Muscle of back (tissue), 13 donors: ENCODE measurements around the gene TOP3B. TPM values are rescaled to one million over a fixed set of nuclear protein-coding genes. Genes with fewer than 3 reads are reported as not detected.
A peak's percentile ranks its signal among the peaks of the same experiment; 100 is the strongest.

Source experiments
- DNase-seq, 3 donors: peaks; one replicate each; pipeline versions ENCODE4 v3.0.0 to v3.0.0-alpha.2; 2013
- long read RNA-seq, 9 donors: transcript quantifications; one replicate each; lab custom pipeline, GENCODE V29; 2026
- polyA plus RNA-seq, 10 donors: library from polyadenylated mRNA; unstranded; fragments of 120-200 nt; gene quantifications; one replicate each; pipeline ENCODE4 v1.2.1, GENCODE V29; 2013; ENCODE audit not compliant: insufficient read length in 10 of 10

Gene TOP3B, protein sequence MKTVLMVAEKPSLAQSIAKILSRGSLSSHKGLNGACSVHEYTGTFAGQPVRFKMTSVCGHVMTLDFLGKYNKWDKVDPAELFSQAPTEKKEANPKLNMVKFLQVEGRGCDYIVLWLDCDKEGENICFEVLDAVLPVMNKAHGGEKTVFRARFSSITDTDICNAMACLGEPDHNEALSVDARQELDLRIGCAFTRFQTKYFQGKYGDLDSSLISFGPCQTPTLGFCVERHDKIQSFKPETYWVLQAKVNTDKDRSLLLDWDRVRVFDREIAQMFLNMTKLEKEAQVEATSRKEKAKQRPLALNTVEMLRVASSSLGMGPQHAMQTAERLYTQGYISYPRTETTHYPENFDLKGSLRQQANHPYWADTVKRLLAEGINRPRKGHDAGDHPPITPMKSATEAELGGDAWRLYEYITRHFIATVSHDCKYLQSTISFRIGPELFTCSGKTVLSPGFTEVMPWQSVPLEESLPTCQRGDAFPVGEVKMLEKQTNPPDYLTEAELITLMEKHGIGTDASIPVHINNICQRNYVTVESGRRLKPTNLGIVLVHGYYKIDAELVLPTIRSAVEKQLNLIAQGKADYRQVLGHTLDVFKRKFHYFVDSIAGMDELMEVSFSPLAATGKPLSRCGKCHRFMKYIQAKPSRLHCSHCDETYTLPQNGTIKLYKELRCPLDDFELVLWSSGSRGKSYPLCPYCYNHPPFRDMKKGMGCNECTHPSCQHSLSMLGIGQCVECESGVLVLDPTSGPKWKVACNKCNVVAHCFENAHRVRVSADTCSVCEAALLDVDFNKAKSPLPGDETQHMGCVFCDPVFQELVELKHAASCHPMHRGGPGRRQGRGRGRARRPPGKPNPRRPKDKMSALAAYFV
- 10 to 100 TPM; 10.2 to 23.6 (median 14.4) TPM for polyA plus RNA-seq
- long read RNA-seq, donor 1, partial matches to known transcripts: 5 of 5 reads
- long read RNA-seq, donor 1, other reads (novel, unspliced or antisense): 0 of 5 reads
- long read RNA-seq, donor 2: 0 reads
- long read RNA-seq, donor 3: 0 reads
- long read RNA-seq, donor 4, partial matches to known transcripts: 0 of 2 reads
- long read RNA-seq, donor 4, other reads (novel, unspliced or antisense): 0 of 2 reads
- long read RNA-seq, donor 5: 0 reads
- long read RNA-seq, donor 6: 0 reads
- long read RNA-seq, donor 7: 0 reads
- long read RNA-seq, donor 8: 0 reads
- long read RNA-seq, donor 9: 0 reads

DNA sequence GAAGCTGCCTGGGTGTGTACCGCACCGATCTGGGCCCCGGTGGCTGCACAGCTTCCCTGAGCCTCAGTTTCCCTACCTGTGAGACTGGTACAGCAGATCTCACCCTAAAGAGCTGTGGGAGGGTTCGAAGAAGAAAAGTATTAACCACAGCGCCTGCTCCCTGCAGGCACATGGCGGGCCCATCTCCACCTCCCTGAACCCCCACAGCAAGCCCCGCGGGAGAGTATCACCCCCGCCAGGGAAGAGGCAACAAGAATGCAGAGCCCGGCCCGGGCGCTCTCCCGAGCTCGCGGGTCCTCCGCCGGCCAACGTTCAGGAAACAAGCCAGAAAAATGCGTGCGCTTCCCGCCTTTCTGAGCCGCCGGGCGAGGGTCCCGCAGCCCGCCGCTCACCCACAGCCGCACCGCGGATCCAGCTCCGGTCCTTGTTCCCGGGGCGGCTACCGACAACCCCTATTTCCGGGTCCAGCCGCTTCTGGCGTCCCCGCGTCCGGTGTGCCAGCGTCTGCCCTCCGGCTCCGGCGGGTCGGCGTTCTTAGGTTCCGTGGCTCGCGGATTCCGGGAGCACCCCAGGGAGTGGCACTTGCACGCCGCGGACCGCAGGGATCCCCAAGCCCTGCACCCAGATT is at the start of gene TOP3B:
TOP3B (minus strand) TSS at position 450 of the 628 bp plus-strand sequence. CDS start 7,078 bp downstream, outside the sequence.
- DNase-seq: peak; percentile 64 to 90 (median 80)

- DNase-seq: no peak
Observed at GRCh38 chr22:22031183-22031945, 48.8 kb upstream of the TOP3B start.

DNA sequence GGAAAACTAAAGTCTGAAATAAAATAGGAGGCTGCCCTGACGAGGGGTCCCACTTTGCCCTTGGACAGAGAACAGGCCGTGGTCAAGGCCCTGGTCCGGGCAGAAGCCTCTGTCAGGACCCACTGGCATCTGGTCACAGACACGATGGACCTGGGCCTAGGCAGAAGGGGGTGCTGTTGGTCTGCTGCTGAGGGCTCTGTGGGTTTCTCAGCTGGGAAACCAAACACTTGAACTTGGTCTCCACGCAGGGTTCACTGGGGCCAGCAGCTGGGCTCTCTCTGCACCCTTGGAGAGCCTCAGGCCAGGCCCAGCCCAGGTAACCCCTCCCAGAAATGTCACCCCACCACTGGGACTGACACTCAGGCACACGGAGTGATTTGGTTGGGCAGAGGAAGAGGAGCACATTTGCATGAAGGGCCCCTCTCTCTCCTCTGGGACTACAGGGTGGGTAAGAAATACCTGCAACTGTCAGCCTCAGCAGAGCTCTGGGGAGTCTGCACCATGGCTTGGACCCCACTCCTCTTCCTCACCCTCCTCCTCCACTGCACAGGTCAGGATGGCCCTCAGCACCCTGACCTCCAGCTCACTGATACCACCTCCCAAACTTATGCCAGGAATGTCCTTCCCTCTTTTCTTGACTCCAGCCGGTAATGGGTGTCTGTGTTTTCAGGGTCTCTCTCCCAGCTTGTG is 48.1 kb upstream of the TOP3B start:
- no peak for DNase-seq

GRCh38 chr22:22027955-22028354 is 45.4 kb upstream of the TOP3B start:
- no peak for DNase-seq

GRCh38 chr22:22026157-22026831 is 43.7 kb upstream of the TOP3B start:
- DNase-seq: no peak

DNA sequence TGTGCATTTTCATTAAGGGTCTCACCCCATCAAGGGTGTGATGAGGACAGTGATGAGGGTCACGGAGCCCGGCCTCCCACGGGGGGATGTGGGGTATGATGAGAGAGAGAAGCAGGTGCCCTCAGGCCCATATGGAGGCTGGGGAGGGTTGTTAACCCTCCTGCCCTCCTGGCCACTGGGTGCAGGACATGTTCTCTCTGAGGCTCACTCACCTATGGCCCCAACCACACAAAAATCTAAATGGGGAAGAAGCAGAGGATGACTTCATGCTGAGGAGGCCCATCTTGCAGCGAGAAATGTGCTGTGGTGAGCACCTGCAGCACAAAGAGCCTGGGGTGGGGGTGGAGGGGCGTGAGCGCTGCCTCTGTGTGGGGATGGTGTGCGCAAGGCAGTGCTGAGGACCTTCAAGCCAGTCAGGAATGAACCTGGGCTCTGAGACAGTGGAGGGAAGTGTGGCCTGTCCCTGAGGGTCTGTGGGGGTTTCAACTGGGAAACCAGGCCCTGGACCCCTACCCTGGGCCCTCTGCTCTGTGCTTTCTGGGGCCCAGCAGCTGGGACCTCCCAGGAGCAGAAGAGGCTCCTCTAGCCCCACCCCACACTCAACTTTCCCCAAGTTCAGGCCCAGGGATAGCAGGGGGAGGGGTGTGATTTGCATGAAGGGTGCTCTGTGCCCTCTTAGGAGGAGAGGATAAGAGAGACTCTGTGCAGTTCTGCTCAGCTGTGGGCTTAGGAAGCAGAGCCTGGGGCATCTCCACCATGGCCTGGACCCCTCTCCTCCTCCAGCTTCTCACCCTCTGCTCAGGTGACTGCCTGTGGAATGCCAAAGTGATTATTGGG is 43.0 kb upstream of the TOP3B start:
- DNase-seq: no peak

DNA sequence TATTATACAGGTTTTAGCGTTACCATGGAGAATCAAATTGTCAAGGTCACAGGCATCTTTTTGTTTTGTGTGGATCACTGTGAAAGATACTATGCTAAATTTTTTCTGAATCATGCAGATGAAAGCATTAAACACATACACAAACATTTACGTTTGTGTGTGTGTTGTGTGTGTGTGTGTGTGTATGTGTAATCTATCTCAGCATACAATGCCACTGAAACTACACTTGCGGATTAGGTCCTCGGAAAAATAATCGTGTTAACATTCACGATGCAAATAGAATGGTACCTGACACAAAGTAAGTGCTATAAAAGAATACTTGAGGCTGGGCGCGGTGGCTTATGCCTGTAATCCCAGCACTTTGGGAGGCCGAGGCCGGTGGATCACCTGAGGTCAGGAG is 41.9 kb upstream of the TOP3B start:
- no peak for DNase-seq

DNA sequence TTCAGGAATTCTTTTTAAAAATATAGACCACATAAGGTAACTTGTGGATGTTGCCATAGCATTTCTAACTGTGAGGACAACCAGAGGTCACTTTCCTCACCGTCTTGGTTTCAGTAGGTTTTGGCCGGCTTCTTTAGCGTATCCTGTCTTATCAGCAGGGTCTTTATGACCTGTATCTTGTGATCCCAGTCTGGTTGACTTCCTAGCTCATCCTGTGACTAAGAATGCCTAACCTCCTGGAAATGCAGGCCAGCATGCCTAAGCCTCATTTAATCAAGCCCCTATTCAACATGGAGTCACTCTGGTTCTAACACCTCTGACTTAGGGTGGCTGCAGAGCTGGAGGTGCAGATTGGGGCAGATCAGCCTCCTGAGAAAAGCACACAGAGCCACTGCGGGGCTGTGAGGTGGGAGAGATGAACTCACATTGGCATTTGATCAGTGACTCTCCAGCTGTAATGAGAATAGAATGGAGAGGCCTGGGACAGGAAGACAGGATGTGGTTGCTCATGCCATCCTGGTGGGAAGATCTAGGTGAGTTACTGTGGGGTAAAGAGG is 41.1 kb upstream of the TOP3B start:
- no peak for DNase-seq

DNA sequence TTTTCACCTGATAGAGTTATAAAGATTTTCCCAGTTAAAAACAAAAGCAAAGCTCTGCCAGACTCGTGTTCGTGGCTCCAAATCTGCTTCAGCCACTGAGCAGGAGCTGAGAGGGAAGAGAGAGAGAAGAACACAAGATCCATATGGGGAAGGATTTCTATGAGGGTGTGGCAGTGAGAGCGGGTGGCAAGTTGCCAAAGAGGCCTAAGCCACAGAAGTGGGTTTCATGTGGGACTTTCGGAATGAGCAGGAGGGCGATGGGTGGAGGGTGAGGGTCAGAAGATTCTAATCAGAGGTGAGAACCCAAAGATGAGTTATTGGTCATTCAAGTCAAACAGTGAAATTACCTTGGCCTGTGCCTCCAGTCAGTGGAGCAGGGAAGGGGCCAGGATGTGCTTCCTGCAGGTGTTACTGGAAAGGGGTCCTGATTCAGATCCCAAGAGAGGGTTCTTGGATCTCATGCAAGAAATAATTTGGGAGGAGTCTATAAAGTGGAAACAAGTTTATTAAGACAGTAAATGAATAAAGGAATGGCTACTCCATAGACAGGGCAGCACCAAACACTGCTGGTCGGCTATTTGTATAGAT is 40.5 kb upstream of the TOP3B start:
- DNase-seq: peak in 1 of 3 donors; percentile 3

GRCh38 chr22:22022255-22022840 is 39.8 kb upstream of the TOP3B start:
- DNase-seq: peak in 2 of 3 donors; percentile 5 to 34

- DNase-seq: no peak
Observed at GRCh38 chr22:22021162-22021750, 38.7 kb upstream of the TOP3B start.

- no peak for DNase-seq
Observed at GRCh38 chr22:22020425-22020852, 37.9 kb upstream of the TOP3B start.

GRCh38 chr22:22019659-22020424 is 37.3 kb upstream of the TOP3B start:
- no peak for DNase-seq

- no peak for DNase-seq
Observed at GRCh38 chr22:22018825-22019658, 36.5 kb upstream of the TOP3B start.

DNA sequence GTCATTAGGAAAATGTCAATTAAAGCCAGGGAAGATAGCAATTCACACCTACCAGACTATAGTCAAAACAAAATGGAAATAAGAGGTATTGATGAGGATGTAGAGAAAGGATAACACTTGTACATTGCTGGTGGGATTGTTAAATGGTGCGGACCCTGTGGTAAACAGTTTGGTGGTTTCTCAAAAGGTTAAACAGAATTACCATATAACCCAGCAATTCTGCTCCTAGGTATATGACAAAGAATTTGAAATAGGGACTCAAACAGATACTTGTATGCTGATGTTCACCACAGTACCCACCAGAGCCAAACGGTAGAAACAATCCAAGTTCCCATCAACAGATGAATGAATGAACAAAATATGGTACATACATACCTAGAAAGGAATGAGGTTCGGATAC is 33.0 kb upstream of the TOP3B start:
- no peak for DNase-seq
